HEK293 (cell line): Measurements from ENCODE around the gene PFAS.
"Not testable (repeated sequence)": the region's sequence is repeated elsewhere in the genome, so short reads cannot be mapped to it uniquely, and the experiment has no call there.

Experiments
- CTCF ChIA-PET: fragments of 350-600 bp; formaldehyde crosslinking; extraction: SDS; loops from one replicate; lab custom pipeline; 2021; ENCODE audit warnings: antibody characterized with exemption; lab: Yijun Ruan, JAX
- POLR2A ChIA-PET: fragments of 300-600 bp; formaldehyde crosslinking; extraction: SDS; loops from one replicate; lab custom pipeline; 2020; ENCODE audit warnings: antibody characterized with exemption, inconsistent platforms; lab: Yijun Ruan, JAX
- H3K27ac ChIP-seq: fragments of 200-500 bp; sonication (Bioruptor generic); 2 replicates; pipeline ENCODE4 v1.5.1; 2014; ENCODE audit warnings: low read depth, low read length, control low read depth, inconsistent platforms; ENCODE audit errors: extremely low read depth
- H3K36me3 ChIP-seq, 2 experiments: fragments of 200-500 bp in 1 of 2; sonication (Bioruptor generic) in 1 of 2; 1 replicate in 1 of 2; 2 replicates in 1 of 2; pipeline ENCODE4 v1.5.1; 2014 to 2017; ENCODE audit warnings: inconsistent platforms in 2 of 2, low read length in 2 of 2; ENCODE audit not compliant: control insufficient read depth in 2 of 2, insufficient read depth in 1 of 2
- H3K4me1 ChIP-seq: fragments of 200-500 bp; sonication (Bioruptor generic); 2 replicates; pipeline ENCODE4 v1.5.1; 2014; ENCODE audit warnings: mild to moderate bottlenecking, low read length, inconsistent platforms; ENCODE audit not compliant: control insufficient read depth, insufficient read depth
- H3K4me3 ChIP-seq: 2 replicates; pipeline ENCODE4 v1.5.1; 2011; ENCODE audit warnings: low read depth, mild to moderate bottlenecking, control low read depth, low read length, moderate library complexity
- H3K9me3 ChIP-seq: fragments of 200-500 bp; sonication (Bioruptor generic); 2 replicates; pipeline ENCODE4 v1.5.1; 2014; ENCODE audit warnings: low read depth, low read length, inconsistent platforms; ENCODE audit not compliant: control insufficient read depth, insufficient read depth
- BCL11A ChIP-seq: fragments of 450-650 bp; formaldehyde crosslinking; IDR thresholded peaks from 2 replicates; pipeline ENCODE4 v1.5.1; 2016; ENCODE audit warnings: low read depth, missing biosample characterization, missing genetic modification characterization
- CTCF ChIP-seq: fragments of 450-650 bp; formaldehyde crosslinking; IDR thresholded peaks from 2 replicates; pipeline ENCODE4 v1.5.1; 2016; ENCODE audit warnings: missing biosample characterization, missing genetic modification characterization
- KLF9 ChIP-seq: fragments of 450-650 bp; formaldehyde crosslinking; IDR thresholded peaks from 2 replicates; pipeline ENCODE4 v1.5.1; 2016; ENCODE audit warnings: missing biosample characterization, missing genetic modification characterization, low read depth
- YY2 ChIP-seq: fragments of 450-650 bp; formaldehyde crosslinking; IDR thresholded peaks from 2 replicates; pipeline ENCODE4 v1.5.1; 2016; ENCODE audit warnings: missing biosample characterization, missing genetic modification characterization
- ZBTB1 ChIP-seq: fragments of 450-650 bp; formaldehyde crosslinking; IDR thresholded peaks from 2 replicates; pipeline ENCODE4 v1.5.1; 2016; ENCODE audit warnings: missing biosample characterization, missing genetic modification characterization
- ZBTB26 ChIP-seq: fragments of 450-650 bp; formaldehyde crosslinking; optimal IDR thresholded peaks from 2 replicates; pipeline ENCODE3; 2016; ENCODE audit warnings: missing biosample characterization, mild to moderate bottlenecking, missing genetic modification characterization
- ZNF114 ChIP-seq: fragments of 450-650 bp; formaldehyde crosslinking; IDR thresholded peaks from 2 replicates; pipeline ENCODE4 v1.5.0; 2017; ENCODE audit warnings: missing biosample characterization, missing genetic modification characterization
- ZNF366 ChIP-seq: fragments of 450-650 bp; formaldehyde crosslinking; conservative IDR thresholded peaks from 2 replicates; pipeline ENCODE4 v1.5.1; 2016; ENCODE audit warnings: missing biosample characterization, missing genetic modification characterization
- ZNF433 ChIP-seq: fragments of 450-650 bp; formaldehyde crosslinking; IDR thresholded peaks from 2 replicates; pipeline ENCODE4 v1.5.1; 2016; ENCODE audit warnings: missing biosample characterization, missing genetic modification characterization, low read depth
- ZNF600 ChIP-seq: fragments of 450-650 bp; formaldehyde crosslinking; IDR thresholded peaks from 2 replicates; pipeline ENCODE4 v1.5.1; 2016; ENCODE audit warnings: missing biosample characterization, missing genetic modification characterization
- ZNF624 ChIP-seq: fragments of 450-650 bp; formaldehyde crosslinking; IDR thresholded peaks from 2 replicates; pipeline ENCODE4 v1.5.1; 2017; ENCODE audit warnings: missing biosample characterization, missing genetic modification characterization
- ZNF629 ChIP-seq: fragments of 450-650 bp; formaldehyde crosslinking; IDR thresholded peaks from 2 replicates; pipeline ENCODE4 v1.5.1; 2017; ENCODE audit warnings: missing biosample characterization, missing genetic modification characterization
- ZSCAN5A ChIP-seq: fragments of 450-650 bp; formaldehyde crosslinking; IDR thresholded peaks from 2 replicates; pipeline ENCODE4 v1.5.1; 2016; ENCODE audit warnings: missing biosample characterization, missing genetic modification characterization

Gene PFAS

GRCh38 chr17:8249621-8250500, 772 bp downstream of the PFAS start:
- ChIA-PET POLR2A (interaction anchor here (0.7 to 4.9 kb wide), 10 partner anchors 12 to 126 kb away, joined by 3 to 81 read pairs (median 16); partner anchors contain the start of genes AURKB, BORCS6, KRABD2 and SLC25A35), CTCF (interaction anchor here (0.6 to 1.6 kb wide), 11 partner anchors 9 to 875 kb away, joined by 3 to 6 read pairs (median 3); partner anchors contain the start of gene RANGRF)
- TF ChIP-seq ZNF600 (0 out of 2 replicates have a peak, but pooled peaks have one; percentile 11), BCL11A (tag by site-specific recombination) (no peak)
- TF ChIP-seq, all 188 proteins: peak for 1
- H3K36me3 ChIP-seq: peaks cover 5 to 16% of the 10 kb centered on the region in 2 experiments; a peak in 2 of 3 replicates
- no peaks in the 10 kb centered on the region for H3K9me3 ChIP-seq
- H3K27ac ChIP-seq: peak overlapping the region; percentile 91
- peak overlapping the region; percentile 77 for H3K4me3 ChIP-seq
- peaks cover 6% of the 10 kb centered on the region for H3K4me1 ChIP-seq

GRCh38 chr17:8251411-8251810, 2.3 kb downstream of the PFAS start:
- H3K9me3 ChIP-seq, H3K27ac ChIP-seq, H3K4me3 ChIP-seq, H3K4me1 ChIP-seq: not testable (repeated sequence)
- CTCF ChIA-PET: interaction anchor here (0.6 to 1.3 kb wide), 3 partner anchors 192 to 487 kb away, joined by 3 to 6 read pairs (median 3); no protein-coding TSS in a partner anchor
- POLR2A ChIA-PET: interaction anchor here (0.8 kb wide), 1 partner anchor 37 kb away, joined by 3 read pairs; the partner anchor contains the start of gene RANGRF
- H3K36me3 ChIP-seq: peaks cover 5 to 27% of the 10 kb centered on the region in 2 experiments

- no peak for TF ChIP-seq ZNF433
- peak; percentile 24; the same call in 1 of the 2 replicates for TF ChIP-seq CTCF (tag by site-specific recombination)
- POLR2A ChIA-PET: no interaction called here
- H3K9me3 ChIP-seq: no peaks in the 10 kb centered on the region
- H3K27ac ChIP-seq: no peak overlapping the region
- H3K4me1 ChIP-seq: peaks cover 6% of the 10 kb centered on the region
- peaks cover 12 to 48% of the 10 kb centered on the region in 2 experiments for H3K36me3 ChIP-seq
- CTCF ChIA-PET: no interaction called here
- no peak overlapping the region for H3K4me3 ChIP-seq
Observed at GRCh38 chr17:8253801-8254200, 4.7 kb downstream of the PFAS start.

GRCh38 chr17:8254881-8255280, 5.8 kb downstream of the PFAS start:
- TF ChIP-seq ZBTB1 (tag by site-specific recombination) (no peak), YY2 (tag by site-specific recombination) (no peak), ZNF433 (no peak), ZNF629 (tag by site-specific recombination) (no peak), ZNF114 (tag by site-specific recombination) (no peak), ZNF624 (tag by site-specific recombination) (no peak), ZNF366 (tag by site-specific recombination) (no peak), ZSCAN5A (tag by site-specific recombination) (no peak), KLF9 (tag by site-specific recombination) (no peak), ZBTB26 (tag by site-specific recombination) (no peak)
- Histone ChIP-seq H3K27ac (no peak overlapping the region), H3K36me3 (peaks cover 23 to 56% of the 10 kb centered on the region in 2 experiments), H3K4me1 (peaks cover 5% of the 10 kb centered on the region), H3K9me3 (no peaks in the 10 kb centered on the region), H3K4me3 (no peak overlapping the region)
- POLR2A ChIA-PET: interaction anchor here (0.6 to 1.5 kb wide), 2 partner anchors 15 to 33 kb away, joined by 4 to 5 read pairs; no protein-coding TSS in a partner anchor
- CTCF ChIA-PET: interaction anchor here (0.5 kb wide), 1 partner anchor 11 kb away, joined by 3 read pairs; no protein-coding TSS in a partner anchor
